ENCODE results near the gene FSCN2.

- TF ChIP-seq EZH2 (IDR thresholded peaks at IDR 0.05; ENCODE audit: borderline replicate concordance, low read depth, low read length, severe bottlenecking): no peak
- TF ChIP-seq POLR2A (IDR thresholded peaks at IDR 0.05; ENCODE audit: low read depth, low read length): no peak
- TF ChIP-seq, protein P1, sequence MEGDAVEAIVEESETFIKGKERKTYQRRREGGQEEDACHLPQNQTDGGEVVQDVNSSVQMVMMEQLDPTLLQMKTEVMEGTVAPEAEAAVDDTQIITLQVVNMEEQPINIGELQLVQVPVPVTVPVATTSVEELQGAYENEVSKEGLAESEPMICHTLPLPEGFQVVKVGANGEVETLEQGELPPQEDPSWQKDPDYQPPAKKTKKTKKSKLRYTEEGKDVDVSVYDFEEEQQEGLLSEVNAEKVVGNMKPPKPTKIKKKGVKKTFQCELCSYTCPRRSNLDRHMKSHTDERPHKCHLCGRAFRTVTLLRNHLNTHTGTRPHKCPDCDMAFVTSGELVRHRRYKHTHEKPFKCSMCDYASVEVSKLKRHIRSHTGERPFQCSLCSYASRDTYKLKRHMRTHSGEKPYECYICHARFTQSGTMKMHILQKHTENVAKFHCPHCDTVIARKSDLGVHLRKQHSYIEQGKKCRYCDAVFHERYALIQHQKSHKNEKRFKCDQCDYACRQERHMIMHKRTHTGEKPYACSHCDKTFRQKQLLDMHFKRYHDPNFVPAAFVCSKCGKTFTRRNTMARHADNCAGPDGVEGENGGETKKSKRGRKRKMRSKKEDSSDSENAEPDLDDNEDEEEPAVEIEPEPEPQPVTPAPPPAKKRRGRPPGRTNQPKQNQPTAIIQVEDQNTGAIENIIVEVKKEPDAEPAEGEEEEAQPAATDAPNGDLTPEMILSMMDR (IDR thresholded peaks at IDR 0.05; ENCODE audit: extremely low read depth in 1 of 2, insufficient read depth in 1 of 2, low read depth in 1 of 2, low read length in 2 of 2): no peak
- TF ChIP-seq, protein P2, sequence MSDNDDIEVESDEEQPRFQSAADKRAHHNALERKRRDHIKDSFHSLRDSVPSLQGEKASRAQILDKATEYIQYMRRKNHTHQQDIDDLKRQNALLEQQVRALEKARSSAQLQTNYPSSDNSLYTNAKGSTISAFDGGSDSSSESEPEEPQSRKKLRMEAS (IDR thresholded peaks at IDR 0.05; ENCODE audit: insufficient read depth, insufficient read length): no peak
- no peak for TF ChIP-seq POLR2AphosphoS5 (IDR thresholded peaks at IDR 0.05; ENCODE audit: insufficient read depth, low read depth, low read length)
Observed at GRCh38 chr17:81528651-81529436, 667 bp downstream of the FSCN2 start.

All from endothelial cell of umbilical vein (primary cell).